KMS-11 (cell line): Measurements from ENCODE around the gene MAP6.
A peak's percentile ranks its signal among the peaks of the same experiment; 100 is the strongest.

Source experiments
- H2AFZ ChIP-seq: fragments of 200-600 bp; sonication (generic); 2 replicates; pipeline ENCODE4 v1.6.1; 2016; ENCODE audit warnings: antibody characterized with exemption, mixed run types, low read depth
- H3K27ac ChIP-seq: fragments of 200-600 bp; sonication (generic); 2 replicates; pipeline ENCODE4 v1.6.1; 2016; ENCODE audit warnings: mild to moderate bottlenecking, mixed run types
- H3K27me3 ChIP-seq: fragments of 200-600 bp; sonication (generic); 2 replicates; pipeline ENCODE4 v1.6.1; 2017; ENCODE audit warnings: mild to moderate bottlenecking, low read depth, mixed run types, moderate library complexity; ENCODE audit not compliant: insufficient read depth
- H3K36me3 ChIP-seq: fragments of 200-600 bp; sonication (generic); 2 replicates; pipeline ENCODE4 v1.6.1; 2017; ENCODE audit warnings: mild to moderate bottlenecking, mixed run types; ENCODE audit not compliant: insufficient read depth
- H3K4me1 ChIP-seq: fragments of 200-600 bp; sonication (generic); 2 replicates; pipeline ENCODE4 v1.6.1; 2016; ENCODE audit warnings: mild to moderate bottlenecking, low read depth, mixed run types; ENCODE audit not compliant: poor library complexity, severe bottlenecking
- H3K4me2 ChIP-seq: fragments of 200-600 bp; sonication (generic); 2 replicates; pipeline ENCODE4 v1.7.0; 2016; ENCODE audit warnings: mild to moderate bottlenecking, mixed run types
- H3K4me3 ChIP-seq: fragments of 200-600 bp; sonication (generic); IDR thresholded peaks from 2 replicates; pipeline ENCODE4 v1.6.1; 2017; ENCODE audit warnings: low read depth, low read length, mixed read lengths; ENCODE audit not compliant: insufficient read depth
- H3K79me2 ChIP-seq: fragments of 200-600 bp; sonication (generic); 2 replicates; pipeline ENCODE4 v1.6.1; 2016; ENCODE audit warnings: low read depth, mixed run types; ENCODE audit not compliant: insufficient read depth
- H3K9ac ChIP-seq: fragments of 200-600 bp; sonication (generic); 2 replicates; pipeline ENCODE4 v1.6.1; 2016; ENCODE audit warnings: mild to moderate bottlenecking, mixed run types
- H4K20me1 ChIP-seq: fragments of 200-600 bp; sonication (generic); 2 replicates; pipeline ENCODE4 v1.6.1; 2016; ENCODE audit warnings: mild to moderate bottlenecking, mixed run types; ENCODE audit not compliant: insufficient read depth
- TF ChIP-seq, protein P1 (sequence below): fragments of 200-600 bp; sonication (generic); conservative IDR thresholded peaks from 2 replicates; pipeline ENCODE4 v1.6.1; 2017; ENCODE audit warnings: low read depth, mild to moderate bottlenecking, antibody characterized with exemption, low read length, moderate library complexity, mixed read lengths

The MAP6 gene

DNA sequence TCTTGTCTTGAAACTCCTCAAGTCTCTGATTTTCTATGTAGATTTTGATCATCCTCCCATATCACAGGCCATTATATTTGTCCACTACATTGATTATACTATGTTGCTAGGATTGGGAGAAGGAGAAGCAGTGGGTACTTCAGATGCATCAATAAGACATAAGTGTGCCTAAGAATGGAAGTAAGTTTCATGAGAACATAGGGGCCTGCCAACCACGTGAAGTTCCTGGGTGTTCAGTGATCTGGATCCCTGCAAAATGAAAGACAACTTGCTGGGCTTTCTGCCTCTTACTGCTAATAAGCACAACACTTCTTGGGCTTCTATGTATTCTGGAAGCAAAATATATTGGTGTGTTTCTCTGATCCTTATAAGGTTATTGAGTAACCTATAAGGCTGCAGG lies 89.0 kb downstream of the MAP6 start:
- H3K36me3 ChIP-seq: no peaks in the 10 kb centered on the region
- no peak overlapping the region for H3K4me3 ChIP-seq
- no peaks in the 10 kb centered on the region for H4K20me1 ChIP-seq
- no peak overlapping the region for H2AFZ ChIP-seq
- H3K79me2 ChIP-seq: no peaks in the 10 kb centered on the region
- H3K9ac ChIP-seq: no peak overlapping the region
- no peaks in the 10 kb centered on the region for H3K27me3 ChIP-seq
- H3K27ac ChIP-seq: no peak overlapping the region
- TF ChIP-seq, protein P1, sequence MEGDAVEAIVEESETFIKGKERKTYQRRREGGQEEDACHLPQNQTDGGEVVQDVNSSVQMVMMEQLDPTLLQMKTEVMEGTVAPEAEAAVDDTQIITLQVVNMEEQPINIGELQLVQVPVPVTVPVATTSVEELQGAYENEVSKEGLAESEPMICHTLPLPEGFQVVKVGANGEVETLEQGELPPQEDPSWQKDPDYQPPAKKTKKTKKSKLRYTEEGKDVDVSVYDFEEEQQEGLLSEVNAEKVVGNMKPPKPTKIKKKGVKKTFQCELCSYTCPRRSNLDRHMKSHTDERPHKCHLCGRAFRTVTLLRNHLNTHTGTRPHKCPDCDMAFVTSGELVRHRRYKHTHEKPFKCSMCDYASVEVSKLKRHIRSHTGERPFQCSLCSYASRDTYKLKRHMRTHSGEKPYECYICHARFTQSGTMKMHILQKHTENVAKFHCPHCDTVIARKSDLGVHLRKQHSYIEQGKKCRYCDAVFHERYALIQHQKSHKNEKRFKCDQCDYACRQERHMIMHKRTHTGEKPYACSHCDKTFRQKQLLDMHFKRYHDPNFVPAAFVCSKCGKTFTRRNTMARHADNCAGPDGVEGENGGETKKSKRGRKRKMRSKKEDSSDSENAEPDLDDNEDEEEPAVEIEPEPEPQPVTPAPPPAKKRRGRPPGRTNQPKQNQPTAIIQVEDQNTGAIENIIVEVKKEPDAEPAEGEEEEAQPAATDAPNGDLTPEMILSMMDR: no peak
- H3K4me1 ChIP-seq: peaks cover 5% of the 10 kb centered on the region
- no peak overlapping the region for H3K4me2 ChIP-seq

GRCh38 chr11:75578977-75579376 lies 89.9 kb downstream of the MAP6 start:
- H3K36me3 ChIP-seq: no peaks in the 10 kb centered on the region
- H3K4me2 ChIP-seq: no peak overlapping the region
- H2AFZ ChIP-seq: no peak overlapping the region
- H3K4me1 ChIP-seq: peaks cover 5% of the 10 kb centered on the region
- no peaks in the 10 kb centered on the region for H3K79me2 ChIP-seq
- H3K27ac ChIP-seq: no peak overlapping the region
- TF ChIP-seq, protein P1: no peak
- no peak overlapping the region for H3K9ac ChIP-seq
- no peaks in the 10 kb centered on the region for H3K27me3 ChIP-seq
- H4K20me1 ChIP-seq: no peaks in the 10 kb centered on the region
- no peak overlapping the region for H3K4me3 ChIP-seq

DNA sequence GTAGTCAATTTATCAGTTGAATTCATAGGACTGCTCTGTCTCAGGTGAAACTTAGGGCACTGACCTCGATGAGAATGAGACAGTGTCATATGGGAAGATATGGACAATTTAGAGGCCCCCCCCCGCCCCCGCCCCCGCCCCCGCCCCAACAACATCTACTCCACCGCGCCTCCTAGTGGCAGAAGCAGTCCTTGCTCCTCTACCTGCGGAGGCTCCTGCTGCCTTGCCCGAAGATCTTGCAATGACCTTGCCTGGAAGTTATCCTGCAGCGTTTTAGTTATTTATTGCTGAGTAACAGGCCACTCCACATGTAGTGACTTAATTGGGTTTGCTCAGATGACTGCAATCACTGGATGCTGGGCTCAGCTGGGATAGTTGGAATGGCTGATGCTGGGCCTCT lies 91.6 kb downstream of the MAP6 start:
- TF ChIP-seq, protein P1: peak; percentile 45; the same call in 1 of the 2 replicates
- no peak overlapping the region for H3K9ac ChIP-seq
- no peak overlapping the region for H3K4me2 ChIP-seq
- H3K4me3 ChIP-seq: no peak overlapping the region
- H3K36me3 ChIP-seq: no peaks in the 10 kb centered on the region
- H3K27me3 ChIP-seq: no peaks in the 10 kb centered on the region
- H4K20me1 ChIP-seq: no peaks in the 10 kb centered on the region
- no peak overlapping the region for H3K27ac ChIP-seq
- no peaks in the 10 kb centered on the region for H3K79me2 ChIP-seq
- no peak overlapping the region for H2AFZ ChIP-seq
- peaks cover under 1% of the 10 kb centered on the region for H3K4me1 ChIP-seq

- Histone ChIP-seq H3K4me3 (no peak overlapping the region), H4K20me1 (no peaks in the 10 kb centered on the region), H3K27ac (no peak overlapping the region), H3K79me2 (no peaks in the 10 kb centered on the region), H3K9ac (no peak overlapping the region), H2AFZ (no peak overlapping the region), H3K36me3 (no peaks in the 10 kb centered on the region), H3K27me3 (no peaks in the 10 kb centered on the region), H3K4me2 (no peak overlapping the region), H3K4me1 (no peaks in the 10 kb centered on the region)
- TF ChIP-seq, protein P1: no peak
Measured at GRCh38 chr11:75576499-75576918, 92.3 kb downstream of the MAP6 start.

- Histone ChIP-seq H3K79me2 (no peaks in the 10 kb centered on the region), H3K4me1 (no peaks in the 10 kb centered on the region), H3K9ac (no peak overlapping the region), H3K27ac (no peak overlapping the region), H2AFZ (no peak overlapping the region), H3K4me3 (no peak overlapping the region), H3K4me2 (no peak overlapping the region), H3K36me3 (no peaks in the 10 kb centered on the region), H3K27me3 (no peaks in the 10 kb centered on the region), H4K20me1 (no peaks in the 10 kb centered on the region)
- TF ChIP-seq, protein P1: no peak
Measured at GRCh38 chr11:75576017-75576416, 92.8 kb downstream of the MAP6 start.
